Measurements from ENCODE around the gene VPS51.

DNA sequence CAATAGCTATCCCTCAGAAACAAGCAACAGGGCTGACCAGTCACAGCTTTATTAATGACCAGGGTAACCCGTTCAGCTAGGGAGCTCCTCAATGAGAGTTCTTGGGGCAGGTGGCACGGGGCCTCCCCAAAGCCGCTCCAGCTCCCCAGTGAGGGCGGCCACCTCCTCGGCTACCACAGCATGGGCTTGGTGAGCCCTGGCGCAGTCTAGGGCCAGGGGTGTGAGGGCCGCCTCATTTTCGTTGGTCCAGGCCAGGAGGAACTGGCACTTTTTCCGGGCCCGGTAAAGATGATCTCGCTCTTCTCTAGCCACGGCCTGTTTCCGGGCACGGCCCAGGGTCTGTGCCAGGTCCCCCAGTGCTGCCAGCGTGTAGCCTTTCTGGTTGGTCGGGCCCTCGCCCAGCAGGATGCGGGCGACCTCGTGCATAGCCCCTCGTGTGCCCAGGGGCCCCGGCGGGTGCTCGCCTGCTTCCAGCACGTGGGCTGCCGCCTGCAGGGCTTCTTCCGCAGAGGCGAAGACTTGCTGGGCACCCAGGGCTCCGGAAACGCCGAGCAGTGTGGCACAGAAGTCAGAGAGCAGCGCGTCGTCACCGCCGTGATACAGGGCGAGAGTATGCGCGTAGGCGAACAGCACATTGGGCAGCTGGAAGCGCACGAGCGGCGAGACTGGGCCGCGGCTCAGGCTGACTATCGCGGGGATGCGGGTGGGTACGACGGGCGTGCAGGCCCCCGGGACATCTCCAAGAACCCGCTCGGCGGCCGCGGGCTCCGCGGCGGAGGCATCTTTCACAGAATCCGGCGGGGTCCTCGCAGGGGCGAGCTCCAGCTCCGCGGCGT lies 20.6 kb downstream of the VPS51 start:
- no peak for TF ChIP-seq POLR2A (IDR thresholded peaks at IDR 0.05)
- TF ChIP-seq, protein P1, sequence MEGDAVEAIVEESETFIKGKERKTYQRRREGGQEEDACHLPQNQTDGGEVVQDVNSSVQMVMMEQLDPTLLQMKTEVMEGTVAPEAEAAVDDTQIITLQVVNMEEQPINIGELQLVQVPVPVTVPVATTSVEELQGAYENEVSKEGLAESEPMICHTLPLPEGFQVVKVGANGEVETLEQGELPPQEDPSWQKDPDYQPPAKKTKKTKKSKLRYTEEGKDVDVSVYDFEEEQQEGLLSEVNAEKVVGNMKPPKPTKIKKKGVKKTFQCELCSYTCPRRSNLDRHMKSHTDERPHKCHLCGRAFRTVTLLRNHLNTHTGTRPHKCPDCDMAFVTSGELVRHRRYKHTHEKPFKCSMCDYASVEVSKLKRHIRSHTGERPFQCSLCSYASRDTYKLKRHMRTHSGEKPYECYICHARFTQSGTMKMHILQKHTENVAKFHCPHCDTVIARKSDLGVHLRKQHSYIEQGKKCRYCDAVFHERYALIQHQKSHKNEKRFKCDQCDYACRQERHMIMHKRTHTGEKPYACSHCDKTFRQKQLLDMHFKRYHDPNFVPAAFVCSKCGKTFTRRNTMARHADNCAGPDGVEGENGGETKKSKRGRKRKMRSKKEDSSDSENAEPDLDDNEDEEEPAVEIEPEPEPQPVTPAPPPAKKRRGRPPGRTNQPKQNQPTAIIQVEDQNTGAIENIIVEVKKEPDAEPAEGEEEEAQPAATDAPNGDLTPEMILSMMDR (IDR thresholded peaks at IDR 0.05) = no peak
